Breast epithelium (tissue), 3 donors: ENCODE measurements around the gene PLXNC1.

Experiments used
- CTCF ChIP-seq, 3 donors: fragments of 450-650 bp; IDR thresholded peaks; one replicate each; pipeline ENCODE4 v1.5.1; 2016 to 2017; ENCODE audit warnings: antibody characterized with exemption in 3 of 3, mild to moderate bottlenecking in 3 of 3, moderate library complexity in 3 of 3
- POLR2AphosphoS5 ChIP-seq, 3 donors: sonication (generic); formaldehyde crosslinking; IDR thresholded peaks; one replicate each; pipeline ENCODE4 v1.6.1; 2017; ENCODE audit warnings: antibody characterized with exemption in 3 of 3

- TF ChIP-seq POLR2AphosphoS5 (IDR thresholded peaks at IDR 0.05): no peak
- TF ChIP-seq CTCF (IDR thresholded peaks at IDR 0.05): no peak
Measured at GRCh38 chr12:94202245-94203180, 54.1 kb downstream of the PLXNC1 start.
